ENCODE results near the gene ZNF530.

GRCh38 chr19:57587529-57587928, 12.2 kb upstream of the ZNF530 start:
- no peak for TF ChIP-seq CTCF (IDR thresholded peaks at IDR 0.05)
- no peak for TF ChIP-seq POLR2A (IDR thresholded peaks at IDR 0.05)
- no peak for TF ChIP-seq POLR2AphosphoS5 (IDR thresholded peaks at IDR 0.05)
